Transverse colon (tissue), 4 donors: ENCODE results near the gene EDAR. TPM values are rescaled to one million over a fixed set of nuclear protein-coding genes. Genes with fewer than 3 reads are reported as not detected.

Source experiments
- DNase-seq: peaks from one replicate; pipeline ENCODE4 v3.0.0-alpha.2; 2019
- H3K27ac ChIP-seq, 4 donors: fragments of 200-600 bp; sonication (generic); 2 replicates each; pipeline ENCODE4 v1.5.1; 2016 to 2018; ENCODE audit warnings: inconsistent platforms in 4 of 4
- H3K27me3 ChIP-seq: fragments of 200-600 bp; sonication (generic); 2 replicates; pipeline ENCODE4 v1.5.1; 2017; ENCODE audit warnings: inconsistent platforms
- H3K36me3 ChIP-seq, 4 donors: fragments of 200-600 bp; sonication (generic); 2 replicates each; pipeline ENCODE4 v1.5.1; 2017 to 2019; ENCODE audit warnings: inconsistent platforms in 4 of 4
- H3K4me1 ChIP-seq, 4 donors: fragments of 200-600 bp; sonication (generic); 2 replicates each; pipeline ENCODE4 v1.5.1; 2017 to 2020; ENCODE audit warnings: inconsistent platforms in 4 of 4
- H3K4me3 ChIP-seq, 4 donors: fragments of 200-600 bp; sonication (generic); 1 replicate in 1 of 4; 2 replicates in 3 of 4; pipeline versions ENCODE4 v1.5.1 to v1.6.1; 2017 to 2019; ENCODE audit warnings: inconsistent platforms in 4 of 4
- H3K9me3 ChIP-seq, 2 donors: fragments of 200-600 bp; sonication (generic); 2 replicates each; pipeline ENCODE4 v1.5.1; 2017 to 2019; ENCODE audit warnings: inconsistent platforms in 2 of 2
- EP300 ChIP-seq: sonication (generic); formaldehyde crosslinking; IDR thresholded peaks from one replicate; pipeline ENCODE4 v1.6.1; 2017; ENCODE audit warnings: antibody characterized with exemption, low read depth
- POLR2A ChIP-seq: fragments of 450-650 bp; IDR thresholded peaks from one replicate; pipeline ENCODE4 v1.6.1; 2016; ENCODE audit warnings: antibody characterized with exemption, mild to moderate bottlenecking, moderate library complexity
- POLR2AphosphoS5 ChIP-seq, 3 donors: sonication (generic); formaldehyde crosslinking; IDR thresholded peaks; one replicate each; pipeline ENCODE4 v1.6.1; 2016; ENCODE audit warnings: antibody characterized with exemption in 3 of 3
- WGBS, 2 donors: methylation state at CpG; one replicate each; pipeline ENCODE4 v1.1.5; 2018; ENCODE audit warnings: low coverage in 1 of 2; 5-methylcytosine and 5-hydroxymethylcytosine counted together
- in situ Hi-C, 4 donors: fragments of 200-750 bp; cut with MboI; loops; one replicate each; pipeline versions ENCODE4 v1.15.0 to v1.15.1; 2017; ENCODE audit warnings: low sequenced_read_pairs in 3 of 4, low pct_ligation_motif_present in 1 of 4, low pct_unique_long_range_greater_than_20kb in 1 of 4
- intact Hi-C: fragments of 100-400 bp; cut with DNase I; formaldehyde crosslinking; loops from one replicate; pipeline ENCODE4 v1.15.1; 2023; ENCODE audit warnings: low total_unique reads
- total RNA-seq, 4 donors: library from RNA; depleted of rRNA; stranded (reverse); fragments of >200 nt; gene quantifications; one replicate each; pipeline ENCODE4 v1.1.0, GENCODE V29; 2016
- TF ChIP-seq, protein P1 (sequence below), 5 experiments: fragments of 200-600 bp in 3 of 5; fragments of 450-650 bp in 2 of 5; sonication (generic) in 3 of 5; IDR thresholded peaks; 1 replicate in 2 of 5; 2 replicates in 3 of 5; pipeline ENCODE4 v1.5.1; 2016 to 2017; ENCODE audit warnings: antibody characterized with exemption in 5 of 5, inconsistent platforms in 3 of 5, mild to moderate bottlenecking in 2 of 5, moderate library complexity in 1 of 5

Gene EDAR
- total RNA-seq, 4 donors from 2014 or later: 0.14 to 0.64 TPM; not detected in 2

DNA sequence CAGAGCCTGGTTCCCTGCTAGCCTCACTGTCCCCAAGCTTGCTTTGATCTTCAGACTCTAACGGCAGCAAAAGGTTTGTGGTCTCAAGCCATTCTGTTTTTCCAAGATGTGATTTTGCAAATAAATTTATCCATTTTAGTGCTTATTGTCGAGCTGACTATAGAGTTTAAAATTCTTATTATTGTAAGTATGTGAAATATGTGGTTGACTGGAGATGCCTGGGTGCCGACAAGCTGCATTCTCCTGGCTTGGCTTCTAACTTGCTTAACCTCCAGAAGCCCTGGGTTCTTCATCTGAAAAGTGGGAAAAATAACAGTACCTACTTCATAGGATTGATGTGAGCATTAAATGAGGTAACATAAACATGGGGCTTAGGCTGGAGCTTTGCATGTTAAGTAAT is 9.9 kb upstream of the EDAR start:
- Histone ChIP-seq H3K27me3 (no peaks in the 10 kb centered on the region), H3K9me3 (no peaks in the 10 kb centered on the region), H3K36me3 (no peaks in the 10 kb centered on the region), H3K4me1 (peaks cover 0 to 6% (median 2%) of the 10 kb centered on the region in 4 donors), H3K27ac (no peak overlapping the region), H3K4me3 (no peak overlapping the region)
- 64 to 70% methylated on average over 3 of the region's 3 CpGs for WGBS, 2 donors
- intact Hi-C loops (no loop called here), in situ Hi-C loops (no loop called here)
- DNase-seq: no peak
- no peak for TF ChIP-seq EP300
- TF ChIP-seq, protein P1, sequence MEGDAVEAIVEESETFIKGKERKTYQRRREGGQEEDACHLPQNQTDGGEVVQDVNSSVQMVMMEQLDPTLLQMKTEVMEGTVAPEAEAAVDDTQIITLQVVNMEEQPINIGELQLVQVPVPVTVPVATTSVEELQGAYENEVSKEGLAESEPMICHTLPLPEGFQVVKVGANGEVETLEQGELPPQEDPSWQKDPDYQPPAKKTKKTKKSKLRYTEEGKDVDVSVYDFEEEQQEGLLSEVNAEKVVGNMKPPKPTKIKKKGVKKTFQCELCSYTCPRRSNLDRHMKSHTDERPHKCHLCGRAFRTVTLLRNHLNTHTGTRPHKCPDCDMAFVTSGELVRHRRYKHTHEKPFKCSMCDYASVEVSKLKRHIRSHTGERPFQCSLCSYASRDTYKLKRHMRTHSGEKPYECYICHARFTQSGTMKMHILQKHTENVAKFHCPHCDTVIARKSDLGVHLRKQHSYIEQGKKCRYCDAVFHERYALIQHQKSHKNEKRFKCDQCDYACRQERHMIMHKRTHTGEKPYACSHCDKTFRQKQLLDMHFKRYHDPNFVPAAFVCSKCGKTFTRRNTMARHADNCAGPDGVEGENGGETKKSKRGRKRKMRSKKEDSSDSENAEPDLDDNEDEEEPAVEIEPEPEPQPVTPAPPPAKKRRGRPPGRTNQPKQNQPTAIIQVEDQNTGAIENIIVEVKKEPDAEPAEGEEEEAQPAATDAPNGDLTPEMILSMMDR (IDR thresholded peaks at IDR 0.05): no peak

DNA sequence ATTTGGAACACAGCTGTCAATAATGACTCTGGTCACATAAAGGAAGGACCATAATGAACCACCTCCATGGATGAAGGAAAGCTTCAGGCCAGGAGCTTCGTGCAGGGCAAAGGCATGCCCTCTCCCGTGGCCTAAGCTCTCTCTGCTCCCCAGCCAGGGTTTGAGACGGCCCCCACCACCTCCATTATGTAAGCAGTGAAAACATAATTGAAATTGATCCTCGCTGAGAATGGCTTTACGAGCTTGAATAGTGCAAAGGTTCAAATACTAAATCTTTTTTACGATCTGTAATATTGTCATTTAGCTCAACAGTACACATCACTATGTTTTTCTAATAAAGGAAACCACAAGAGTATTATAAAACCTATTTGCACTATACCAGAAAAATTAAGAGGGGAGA is 5.2 kb upstream of the EDAR start:
- H3K4me3 ChIP-seq: no peak overlapping the region
- WGBS, 2 donors: 53 to 57% methylated on average over 3 to 6 of the region's 6 CpGs
- intact Hi-C loops: no loop called here
- H3K27ac ChIP-seq: no peak overlapping the region
- in situ Hi-C loops: no loop called here
- H3K9me3 ChIP-seq: no peaks in the 10 kb centered on the region
- no peak for TF ChIP-seq EP300
- TF ChIP-seq, protein P1 (IDR thresholded peaks at IDR 0.05): no peak
- TF ChIP-seq POLR2AphosphoS5 (IDR thresholded peaks at IDR 0.05): no peak
- TF ChIP-seq POLR2A: no peak
- no peak for DNase-seq
- peaks cover 0 to 17% (median 4%) of the 10 kb centered on the region in 4 donors for H3K4me1 ChIP-seq
- H3K27me3 ChIP-seq: no peaks in the 10 kb centered on the region
- no peaks in the 10 kb centered on the region for H3K36me3 ChIP-seq

DNA sequence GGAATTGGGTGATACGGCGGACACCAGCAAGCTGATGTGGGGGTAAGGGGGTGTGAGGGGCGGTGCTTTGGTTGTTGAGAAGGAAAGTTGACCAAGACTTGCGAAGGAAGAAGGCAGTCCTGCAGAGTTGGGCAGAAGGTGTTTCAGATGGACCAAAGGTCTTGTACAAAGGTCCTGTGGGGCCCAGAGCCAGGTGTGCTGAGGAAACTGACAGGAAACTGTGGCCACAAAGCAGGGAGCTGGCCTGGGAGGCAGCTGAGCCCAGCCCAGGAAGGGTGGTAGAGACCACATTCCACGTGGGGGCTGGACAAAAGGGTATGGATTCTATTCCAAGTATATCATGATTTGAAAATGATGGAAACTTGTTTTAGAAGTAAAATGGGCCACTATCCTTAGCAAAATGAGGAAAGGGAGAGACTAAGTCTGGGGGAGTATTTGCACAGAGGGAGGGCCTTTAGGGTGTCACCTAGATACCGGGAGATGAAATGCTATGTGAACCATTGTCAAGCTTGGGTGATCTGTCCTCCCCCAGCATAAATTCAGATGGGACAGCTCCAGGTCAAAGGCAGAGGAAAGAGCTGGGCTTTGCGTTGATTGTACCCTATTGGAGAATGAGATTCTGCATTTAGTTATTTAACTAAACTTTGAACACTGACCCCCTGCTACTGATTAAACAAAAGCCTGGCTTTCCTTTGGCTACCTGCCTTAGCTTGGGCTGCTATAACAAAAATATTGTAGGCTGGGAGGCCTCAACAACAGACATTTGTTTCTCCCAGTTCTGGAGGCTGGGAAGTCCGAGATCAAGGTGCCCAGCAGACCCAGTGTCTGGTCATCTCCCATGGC is 4.3 kb upstream of the EDAR start:
- in situ Hi-C loops: no loop called here
- Histone ChIP-seq H3K4me3 (no peak overlapping the region), H3K27me3 (no peaks in the 10 kb centered on the region), H3K27ac (no peak overlapping the region), H3K36me3 (no peaks in the 10 kb centered on the region), H3K4me1 (peaks cover 0 to 22% (median 4%) of the 10 kb centered on the region in 4 donors), H3K9me3 (no peaks in the 10 kb centered on the region)
- intact Hi-C loops: no loop called here
- DNase-seq: no peak
- 54 to 80% methylated on average over 3 to 8 of the region's 8 CpGs for WGBS, 2 donors
- TF ChIP-seq POLR2A (no peak), POLR2AphosphoS5 (IDR thresholded peaks at IDR 0.05) (no peak), EP300 (no peak)
- TF ChIP-seq, protein P1 (IDR thresholded peaks at IDR 0.05): no peak

DNA sequence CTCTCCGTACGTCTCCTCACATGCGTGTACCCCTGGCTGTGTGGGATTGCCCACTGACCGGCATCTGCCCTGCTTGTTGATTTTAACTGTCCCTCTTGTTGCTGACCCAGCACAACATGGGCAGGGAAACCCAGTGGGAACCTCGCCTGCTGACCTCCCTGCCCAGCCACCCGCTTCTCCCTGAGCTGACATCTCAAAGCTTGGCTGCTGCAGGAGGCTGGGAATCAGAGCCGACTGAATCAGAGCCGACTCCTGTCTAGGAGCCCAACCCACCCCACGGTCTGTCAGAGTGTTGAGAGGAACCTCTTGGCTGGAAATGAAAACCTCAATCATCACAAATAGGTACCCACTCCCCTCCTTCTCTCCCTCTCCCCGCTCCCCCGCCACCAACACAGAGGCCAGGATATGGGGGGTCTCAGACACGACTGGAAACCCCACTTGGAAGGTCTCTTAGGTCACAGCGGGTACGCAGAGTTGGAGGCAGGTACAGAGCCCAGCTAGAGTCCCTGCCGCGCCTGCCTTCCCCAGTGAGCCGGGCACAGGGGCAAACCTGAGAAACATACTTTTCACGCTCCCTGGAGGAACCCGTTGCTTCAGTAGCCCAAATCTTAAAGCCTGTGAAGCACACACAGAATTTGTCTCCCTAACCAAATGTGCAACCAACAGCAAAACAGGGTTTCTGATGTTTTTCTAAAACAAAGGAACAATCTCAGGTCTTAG is 784 bp downstream of the EDAR start:
- no peaks in the 10 kb centered on the region for H3K36me3 ChIP-seq
- peaks cover 0 to 13% (median under 1%) of the 10 kb centered on the region in 4 donors for H3K4me1 ChIP-seq
- H3K27ac ChIP-seq: no peak overlapping the region
- H3K4me3 ChIP-seq: peak overlapping the region in 2 of 4 donors; percentile 10 to 27
- intact Hi-C loops: no loop called here
- no peaks in the 10 kb centered on the region for H3K9me3 ChIP-seq
- H3K27me3 ChIP-seq: no peaks in the 10 kb centered on the region
- TF ChIP-seq EP300 (no peak), POLR2AphosphoS5 (IDR thresholded peaks at IDR 0.05) (no peak), POLR2A (no peak)
- TF ChIP-seq, protein P1 (IDR thresholded peaks at IDR 0.05): no peak
- no peak for DNase-seq
- WGBS, 2 donors: 81% methylated on average over 19 of the region's 19 CpGs; no CpG with 5 or more reads in 1 of the 2 donors
- in situ Hi-C loops: no loop called here
